OCI-LY7 (cell line): ENCODE results near the gene LPP. TPM values are rescaled to one million over a fixed set of nuclear protein-coding genes. Genes with fewer than 3 reads are reported as not detected.

Source experiments
- BruUV-seq: library from RNA; stranded (reverse); fragments of 400-500 nt; replicated peaks from 2 replicates; lab custom pipeline; 2021; lab: Mats Ljungman, UMichigan
- CTCF ChIA-PET: fragments of 300-600 bp; sonication (Branson Sonifier 250); formaldehyde crosslinking; loops from one replicate; lab custom pipeline; 2022; ENCODE audit warnings: antibody characterized with exemption; ENCODE audit not compliant: unreplicated experiment; lab: Charles Lee
- POLR2A ChIA-PET: fragments of 300-600 bp; sonication (Branson Sonifier 250); formaldehyde crosslinking; loops from one replicate; lab custom pipeline; 2022; ENCODE audit warnings: antibody characterized with exemption; lab: Charles Lee
- DNase-seq: peaks from one replicate; pipeline ENCODE4 v3.0.0-alpha.2; 2015; ENCODE audit warnings: low spot score
- H2AFZ ChIP-seq: fragments of 200-600 bp; sonication (generic), shearing (Covaris generic); 2 replicates; pipeline ENCODE4 v1.6.1; 2014; ENCODE audit warnings: mild to moderate bottlenecking, antibody characterized with exemption, low read length, moderate library complexity
- H3K27ac ChIP-seq: fragments of 200-600 bp; sonication (generic); 2 replicates; pipeline ENCODE4 v1.5.1; 2014; ENCODE audit warnings: mixed run types, low read depth, mild to moderate bottlenecking, moderate library complexity, low read length, inconsistent platforms; ENCODE audit not compliant: poor library complexity, severe bottlenecking
- H3K36me3 ChIP-seq: fragments of 200-600 bp; sonication (generic); 2 replicates; pipeline ENCODE4 v1.6.1; 2014; ENCODE audit warnings: mild to moderate bottlenecking, antibody characterized with exemption, low read length, moderate library complexity, mixed read lengths; ENCODE audit not compliant: insufficient read depth
- H3K4me1 ChIP-seq: fragments of 200-600 bp; sonication (generic); 2 replicates; pipeline ENCODE4 v1.5.1; 2014; ENCODE audit warnings: mild to moderate bottlenecking, low read length; ENCODE audit not compliant: insufficient read depth, poor library complexity, severe bottlenecking
- H3K4me2 ChIP-seq: fragments of 200-600 bp; sonication (generic); 2 replicates; pipeline ENCODE4 v1.6.1; 2014; ENCODE audit warnings: mild to moderate bottlenecking, low read length
- H3K4me3 ChIP-seq: fragments of 200-600 bp; sonication (generic); 2 replicates; pipeline ENCODE4 v1.5.1; 2014; ENCODE audit warnings: mild to moderate bottlenecking, low read depth, low read length; ENCODE audit not compliant: poor library complexity, severe bottlenecking
- H3K79me2 ChIP-seq: fragments of 200-600 bp; sonication (generic); 2 replicates; pipeline ENCODE4 v1.6.1; 2016; ENCODE audit warnings: low read depth, mild to moderate bottlenecking, low read length, moderate library complexity, mixed read lengths; ENCODE audit not compliant: insufficient read depth
- H3K9me2 ChIP-seq: fragments of 200-600 bp; sonication (generic); 2 replicates; pipeline ENCODE4 v1.6.1; 2016; ENCODE audit warnings: mild to moderate bottlenecking, low read length, mixed read lengths; ENCODE audit not compliant: insufficient read depth
- H3K9me3 ChIP-seq: fragments of 200-600 bp; sonication (generic); 2 replicates; pipeline ENCODE4 v1.6.1; 2014; ENCODE audit warnings: mild to moderate bottlenecking, mixed run types, low read length, mixed read lengths
- H4K20me1 ChIP-seq: fragments of 200-600 bp; sonication (generic); 2 replicates; pipeline ENCODE4 v1.6.1; 2014; ENCODE audit warnings: mild to moderate bottlenecking, antibody characterized with exemption, low read length, moderate library complexity, mixed read lengths; ENCODE audit not compliant: insufficient read depth
- CTCF ChIP-seq: fragments of 200-600 bp; sonication (generic); conservative IDR thresholded peaks from 2 replicates; pipeline ENCODE4 v1.5.1; 2014; ENCODE audit warnings: mild to moderate bottlenecking, antibody characterized with exemption, low read length, moderate library complexity, mixed read lengths
- EZH2phosphoT487 ChIP-seq: fragments of 200-600 bp; sonication (generic); IDR thresholded peaks from 2 replicates; pipeline ENCODE4 v1.6.1; 2018; ENCODE audit warnings: low read depth, borderline replicate concordance, mild to moderate bottlenecking, mixed run types, antibody characterized with exemption, low read length, moderate library complexity, mixed read lengths
- intact Hi-C: fragments of 100-400 bp; cut with micrococcal nuclease; formaldehyde crosslinking; loops from one replicate; pipeline ENCODE4 v1.10.0; 2022; ENCODE audit not compliant: unreplicated experiment
- total RNA-seq, 2 experiments: library from RNA; depleted of rRNA in 1 of 2; stranded (reverse); fragments of >200 nt in 1 of 2; shearing (Covaris generic) in 1 of 2; gene quantifications; 2 replicates each; pipeline ENCODE4 v1.2.3, GENCODE V29; 2014 to 2022

LPP gene
- total RNA-seq, 2 experiments from 2014 or later = 10.9 to 119 TPM

GRCh38 chr3:188853856-188854771 is 700.2 kb downstream of the LPP start:
- Histone ChIP-seq H3K4me2 (no peak overlapping the region), H3K27ac (no peak overlapping the region), H3K36me3 (no peaks in the 10 kb centered on the region), H3K4me3 (no peak overlapping the region), H3K9me2 (no peaks in the 10 kb centered on the region), H4K20me1 (no peaks in the 10 kb centered on the region), H2AFZ (no peak overlapping the region), H3K4me1 (no peaks in the 10 kb centered on the region), H3K79me2 (no peaks in the 10 kb centered on the region), H3K9me3 (no peaks in the 10 kb centered on the region)
- no TSS peak for BruUV-seq
- no peak for DNase-seq
- CTCF ChIA-PET = interaction anchor here (0.6 kb wide), 1 partner anchor 147 kb away, joined by 3 read pairs; no protein-coding TSS in a partner anchor
- POLR2A ChIA-PET = interaction anchor here (0.6 to 0.7 kb wide), 2 partner anchors 67 to 355 kb away, joined by 3 to 5 read pairs; no protein-coding TSS in a partner anchor
- no peak for TF ChIP-seq CTCF
- no peak for TF ChIP-seq EZH2phosphoT487
- intact Hi-C loops = no loop called here

- Histone ChIP-seq H3K27ac (no peak overlapping the region), H4K20me1 (no peaks in the 10 kb centered on the region), H3K36me3 (no peaks in the 10 kb centered on the region), H2AFZ (no peak overlapping the region), H3K4me2 (no peak overlapping the region), H3K79me2 (no peaks in the 10 kb centered on the region), H3K9me3 (no peaks in the 10 kb centered on the region), H3K9me2 (no peaks in the 10 kb centered on the region), H3K4me1 (no peaks in the 10 kb centered on the region), H3K4me3 (no peak overlapping the region)
- TF ChIP-seq EZH2phosphoT487 (no peak), CTCF (no peak)
- DNase-seq = no peak
- ChIA-PET POLR2A (no interaction called here), CTCF (no interaction called here)
- BruUV-seq = no TSS peak
- intact Hi-C loops = no loop called here
Observed at GRCh38 chr3:188854772-188855149, 700.8 kb downstream of the LPP start.

- CTCF ChIA-PET = no interaction called here
- BruUV-seq = no TSS peak
- H3K4me1 ChIP-seq = no peaks in the 10 kb centered on the region
- H3K9me3 ChIP-seq = no peaks in the 10 kb centered on the region
- POLR2A ChIA-PET = interaction anchor here (0.6 kb wide), 1 partner anchor 1176 kb away, joined by 3 read pairs; no protein-coding TSS in a partner anchor
- H3K27ac ChIP-seq = no peak overlapping the region
- H4K20me1 ChIP-seq = no peaks in the 10 kb centered on the region
- H3K36me3 ChIP-seq = no peaks in the 10 kb centered on the region
- H2AFZ ChIP-seq = no peak overlapping the region
- no peak for DNase-seq
- H3K79me2 ChIP-seq = no peaks in the 10 kb centered on the region
- H3K4me2 ChIP-seq = no peak overlapping the region
- H3K9me2 ChIP-seq = no peaks in the 10 kb centered on the region
- TF ChIP-seq EZH2phosphoT487 (no peak), CTCF (no peak)
- H3K4me3 ChIP-seq = no peak overlapping the region
- intact Hi-C loops = no loop called here
Observed at GRCh38 chr3:188855675-188856074, 701.7 kb downstream of the LPP start.
